Activated CD8-positive, alpha-beta memory T cell treated with anti-CD3 and anti-CD28 coated beads, Interleukin-2, amount 10 ng/mL, durations not matched to agents 7 days and 5 days (primary cell): ENCODE results near the gene NDUFB10. TPM values are rescaled to one million over a fixed set of nuclear protein-coding genes. Genes with fewer than 3 reads are reported as not detected.
"Not testable (repeated sequence)": the region's sequence is repeated elsewhere in the genome, so short reads cannot be mapped to it uniquely, and the experiment has no call there.

ENCODE experiments used
- ATAC-seq: fragments of 150-1000 bp; cut with Tn5 transposase; one replicate; pipeline ENCODE4 v1.10.0; 2021; ENCODE audit warnings: moderate library complexity
- CTCF ChIA-PET: fragments of 350-600 bp; sonication (Branson Sonifier 250); formaldehyde crosslinking; loops from one replicate; lab custom pipeline; 2021; ENCODE audit warnings: antibody characterized with exemption; lab: Charles Lee
- DNase-seq: peaks from one replicate; pipeline ENCODE4 v3.0.0-alpha.2; 2020
- H3K27ac Mint-ChIP-seq: one replicate; pipeline ENCODE4 v1.8.0; 2021; ENCODE audit warnings: mild to moderate bottlenecking, mixed read lengths
- H3K27me3 Mint-ChIP-seq: one replicate; pipeline ENCODE4 v1.8.0; 2021; ENCODE audit warnings: mixed read lengths
- H3K36me3 Mint-ChIP-seq: one replicate; pipeline ENCODE4 v1.8.0; 2021; ENCODE audit warnings: mild to moderate bottlenecking, mixed read lengths
- H3K4me1 Mint-ChIP-seq: one replicate; pipeline ENCODE4 v1.8.0; 2021; ENCODE audit warnings: mixed read lengths
- H3K4me3 Mint-ChIP-seq: one replicate; pipeline ENCODE4 v1.8.0; 2021; ENCODE audit warnings: mild to moderate bottlenecking, moderate library complexity, mixed read lengths
- H3K9me3 Mint-ChIP-seq: one replicate; pipeline ENCODE4 v1.8.0; 2022; ENCODE audit warnings: low read depth, mixed read lengths
- total RNA-seq, 2 experiments: library from RNA; stranded (reverse); gene quantifications; one replicate each; pipeline ENCODE4 v1.2.3, GENCODE V29; 2021

NDUFB10 gene
- total RNA-seq, 2 experiments from 2014 or later = 148 to 158 TPM

DNA sequence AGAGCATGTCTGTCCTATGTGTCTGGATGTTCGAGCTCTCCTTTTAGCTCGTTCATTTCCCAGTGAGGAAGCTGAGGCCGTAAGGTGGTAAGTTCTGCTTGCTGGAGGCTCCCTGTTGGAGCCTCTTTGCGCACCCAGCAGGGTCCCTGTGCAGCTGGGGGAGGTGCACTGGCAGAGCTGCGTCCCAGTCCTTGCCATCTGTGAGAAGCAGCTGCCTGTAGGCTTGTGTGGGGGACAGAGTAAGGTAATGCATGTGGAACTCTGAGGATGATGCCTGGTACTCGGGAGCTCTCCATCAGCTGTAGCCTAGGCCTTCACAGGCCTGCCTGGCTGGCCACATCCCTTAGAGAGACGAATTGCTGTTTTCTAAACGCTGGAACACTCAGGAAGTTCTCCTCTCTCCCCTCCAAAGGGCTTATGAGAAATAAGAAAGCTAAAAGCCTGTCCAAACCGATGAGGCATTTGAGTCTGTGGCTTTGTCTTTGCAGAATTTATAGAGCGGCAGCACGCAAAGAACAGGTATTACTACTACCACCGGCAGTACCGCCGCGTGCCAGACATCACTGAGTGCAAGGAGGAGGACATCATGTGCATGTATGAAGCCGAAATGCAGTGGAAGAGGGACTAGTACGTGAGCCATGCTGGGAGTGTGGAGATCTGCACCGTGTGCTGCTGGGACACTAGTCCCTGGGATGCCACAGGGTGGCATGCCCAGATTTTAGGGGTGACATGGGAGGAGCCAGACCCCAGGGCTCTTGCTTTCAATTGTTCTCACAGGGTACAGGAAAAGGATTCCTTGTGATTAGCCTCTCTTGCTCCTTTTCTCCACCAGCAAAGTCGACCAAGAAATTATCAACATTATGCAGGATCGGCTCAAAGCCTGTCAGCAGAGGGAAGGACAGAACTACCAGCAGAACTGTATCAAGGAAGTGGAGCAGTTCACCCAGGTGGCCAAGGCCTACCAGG is 1.6 kb downstream of the NDUFB10 start:
- peak; percentile 1 for ATAC-seq

DNA sequence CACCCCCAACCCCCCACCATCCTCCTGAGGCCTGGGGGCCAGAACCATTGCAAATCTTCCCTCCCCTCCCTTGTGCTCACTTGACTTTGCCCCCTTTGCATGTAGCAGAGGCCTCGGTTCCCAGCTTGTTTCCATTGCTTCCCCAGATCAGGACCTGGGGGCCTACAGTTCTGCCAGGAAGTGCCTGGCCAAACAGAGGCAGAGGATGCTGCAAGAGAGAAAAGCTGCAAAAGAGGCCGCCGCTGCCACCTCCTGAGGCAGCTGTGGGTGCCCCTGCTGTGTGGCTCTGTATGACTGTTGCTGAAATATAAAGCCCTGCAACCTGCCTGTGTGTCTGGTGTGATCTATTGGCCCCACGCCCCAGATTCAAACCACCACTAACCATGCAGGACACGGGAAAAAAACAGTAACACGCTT is 2.3 kb downstream of the NDUFB10 start:
- H3K4me1 Mint-ChIP-seq = peaks cover 50% of the 10 kb centered on the region
- peak; percentile 67 for DNase-seq
- peak overlapping the region; percentile 95 for H3K27ac Mint-ChIP-seq
- ATAC-seq = no peak
- H3K9me3 Mint-ChIP-seq = no peaks in the 10 kb centered on the region
- CTCF ChIA-PET = interaction anchor here (1.3 to 2.9 kb wide), 2 partner anchors 32 to 42 kb away, joined by 5 to 10 read pairs; no protein-coding TSS in a partner anchor
- peak overlapping the region; percentile 88 for H3K4me3 Mint-ChIP-seq
- peaks cover 36% of the 10 kb centered on the region for H3K36me3 Mint-ChIP-seq
- peaks cover 2% of the 10 kb centered on the region for H3K27me3 Mint-ChIP-seq

More for the DNA sequence above, 1.6 kb downstream of the NDUFB10 start:
- Mint-ChIP-seq H3K9me3 (no peaks in the 10 kb centered on the region), H3K36me3 (peaks cover 36% of the 10 kb centered on the region), H3K27ac (peak overlapping the region; percentile 94), H3K27me3 (peaks cover 2% of the 10 kb centered on the region), H3K4me1 (peaks cover 50% of the 10 kb centered on the region), H3K4me3 (peak overlapping the region; percentile 88)
- peak; percentile 74 for DNase-seq
- CTCF ChIA-PET = interaction anchor here (0.9 to 2.9 kb wide), 5 partner anchors 11 to 43 kb away, joined by 3 to 10 read pairs (median 5); partner anchors contain the start of genes GFER and TBL3

- H3K9me3 Mint-ChIP-seq, H3K27me3 Mint-ChIP-seq, CTCF ChIA-PET, ATAC-seq, DNase-seq: not testable (repeated sequence)
- peak overlapping the region; percentile 88 for H3K4me3 Mint-ChIP-seq
- peaks cover 36% of the 10 kb centered on the region for H3K36me3 Mint-ChIP-seq
- H3K4me1 Mint-ChIP-seq = peaks cover 50% of the 10 kb centered on the region
- peak overlapping the region; percentile 95 for H3K27ac Mint-ChIP-seq
Observed at GRCh38 chr16:1962161-1963153, 3.1 kb downstream of the NDUFB10 start.

DNA sequence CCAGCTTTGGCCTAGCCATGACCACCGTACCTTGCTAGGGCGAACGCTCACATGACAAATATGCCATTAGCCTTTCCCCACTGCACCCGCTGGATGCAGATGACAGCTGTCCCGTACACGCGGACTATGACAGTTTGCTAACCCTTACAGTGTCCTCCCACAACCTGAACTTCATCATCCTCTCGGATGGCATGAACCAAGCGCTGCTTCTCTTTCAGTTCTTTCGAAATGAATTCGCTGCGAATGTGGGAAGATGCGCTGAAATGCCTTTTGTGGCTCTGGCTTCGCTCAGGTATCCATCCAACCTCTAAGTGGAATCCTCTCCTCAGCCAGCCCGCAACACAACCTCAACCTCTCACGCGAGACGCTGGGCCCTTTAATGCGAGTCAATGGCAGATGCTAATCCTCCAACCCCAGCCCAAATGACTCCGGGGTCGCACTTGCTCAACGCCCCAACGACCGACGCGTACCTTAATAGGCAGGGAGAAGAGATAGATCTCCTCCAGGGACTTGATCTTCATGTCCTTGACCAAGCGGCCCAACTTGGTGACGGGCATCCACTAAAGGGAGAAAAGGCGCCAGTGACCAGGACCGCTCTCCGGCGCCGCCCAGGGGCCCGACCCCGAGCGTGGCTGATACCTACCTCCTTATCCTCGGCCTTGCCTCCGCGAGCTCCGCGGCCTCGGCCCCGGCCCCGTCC is 4.6 kb downstream of the NDUFB10 start:
- Mint-ChIP-seq H3K4me3 (peak overlapping the region; percentile 88), H3K27me3 (no peaks in the 10 kb centered on the region), H3K36me3 (peaks cover 36% of the 10 kb centered on the region), H3K4me1 (peaks cover 46% of the 10 kb centered on the region), H3K9me3 (no peaks in the 10 kb centered on the region), H3K27ac (peak overlapping the region; percentile 95)
- CTCF ChIA-PET = interaction anchor here (0.5 to 1.9 kb wide), 7 partner anchors 20 to 191 kb away, joined by 3 to 7 read pairs (median 4); partner anchors contain the start of gene GFER
- peak; percentile 65 for DNase-seq
- peak; percentile 5 for ATAC-seq

DNA sequence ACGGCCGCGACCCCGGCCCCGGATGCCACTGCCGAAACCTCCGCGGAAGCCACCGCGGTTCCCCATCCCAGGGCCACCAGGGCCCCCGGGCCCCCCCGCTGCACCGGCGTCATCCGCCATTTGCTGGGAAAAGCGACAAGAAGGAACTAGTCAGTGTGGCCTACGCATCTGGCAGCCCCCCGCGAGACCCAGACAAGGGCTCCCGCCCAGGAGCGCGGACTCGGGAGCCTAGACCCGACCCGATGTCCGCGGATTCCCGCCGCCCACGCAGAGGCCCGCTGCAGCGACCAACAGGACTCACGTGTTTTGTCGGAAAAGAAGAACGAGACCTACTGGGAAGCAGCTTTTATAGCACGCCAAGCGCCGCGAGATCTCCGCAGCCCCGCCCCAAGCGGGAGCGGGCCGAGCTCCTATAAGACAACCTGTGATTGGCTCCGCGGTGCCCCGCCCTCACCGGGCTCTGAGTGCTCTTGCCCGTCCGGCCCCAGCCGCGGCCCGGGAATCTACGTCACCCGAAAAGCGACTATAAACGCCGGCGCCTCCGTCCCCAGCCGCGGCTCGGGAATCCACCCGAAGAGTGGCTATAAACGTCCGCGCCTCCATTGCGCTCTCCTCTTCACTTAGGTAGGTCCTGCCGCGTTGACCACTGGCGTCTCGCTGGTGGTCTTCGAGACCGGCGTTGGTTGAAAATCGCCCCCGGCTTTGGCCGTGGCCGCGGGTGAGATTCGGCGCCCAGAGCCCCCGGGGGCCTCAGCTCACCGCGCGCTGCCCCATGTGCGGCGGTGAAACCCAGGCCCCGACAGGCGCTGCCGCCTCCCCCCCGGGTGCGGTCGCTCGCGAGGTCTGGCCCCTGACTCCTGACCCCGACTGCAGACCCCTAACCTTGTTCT is 5.4 kb downstream of the NDUFB10 start, which contains the start of gene RPS2:
Gene RPS2 (minus strand): TSS at position 321 of the 890 bp plus-strand sequence. CDS start 201 bp downstream, at position 120.
- Mint-ChIP-seq H3K27ac (peak within 1 kb of the TSS; percentile 97), H3K36me3 (peaks cover 36% of the 10 kb centered on the region), H3K4me1 (peaks cover 43% of the 10 kb centered on the region), H3K9me3 (no peaks in the 10 kb centered on the region), H3K27me3 (no peaks in the 10 kb centered on the region), H3K4me3 (peak within 1 kb of the TSS; percentile 88)
- DNase-seq (peak; percentile 100), ATAC-seq (peak; percentile 85)
- CTCF ChIA-PET = interaction anchor here (0.5 to 1.9 kb wide), 11 partner anchors 19 to 190 kb away, joined by 3 to 7 read pairs (median 4); partner anchors contain the start of genes GFER, NUBP2, SPSB3 and ZNF598

DNA sequence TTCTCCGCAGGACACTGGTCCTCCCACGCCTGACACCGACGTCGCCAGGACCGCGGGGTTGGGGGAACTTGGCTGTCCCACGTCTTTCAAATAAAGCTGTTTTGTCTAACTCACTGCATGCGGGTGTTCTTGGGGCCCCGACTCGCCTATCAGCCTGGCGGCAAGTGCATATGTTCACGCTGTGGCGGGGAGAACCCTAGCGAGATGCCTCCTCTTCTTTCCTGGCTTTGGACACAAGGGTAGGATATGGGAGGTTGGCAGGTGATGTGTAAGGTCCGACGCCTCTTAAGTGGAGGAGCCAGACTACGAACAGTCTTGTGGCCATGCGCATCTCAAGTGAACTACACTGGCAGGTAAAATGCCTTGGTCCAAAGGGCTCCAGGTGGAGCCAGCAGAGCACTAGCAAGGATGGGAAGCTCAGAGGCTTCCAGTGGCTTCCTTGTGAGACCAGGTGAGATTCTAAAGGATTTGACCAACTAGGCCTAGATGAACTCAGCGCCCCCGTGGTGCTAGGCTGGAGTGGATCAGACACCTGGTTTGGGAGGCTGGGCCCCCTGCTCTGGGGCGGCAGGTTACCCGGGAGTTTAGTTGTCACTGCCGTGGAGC is 6.2 kb downstream of the NDUFB10 start:
- H3K27me3 Mint-ChIP-seq = no peaks in the 10 kb centered on the region
- H3K4me1 Mint-ChIP-seq = peaks cover 43% of the 10 kb centered on the region
- ATAC-seq = no peak
- no peak for DNase-seq
- H3K36me3 Mint-ChIP-seq = peaks cover 34% of the 10 kb centered on the region
- CTCF ChIA-PET = interaction anchor here (0.7 to 1.9 kb wide), 9 partner anchors 19 to 183 kb away, joined by 3 to 7 read pairs (median 4); partner anchors contain the start of genes GFER, NUBP2, SPSB3 and ZNF598
- H3K27ac Mint-ChIP-seq = peak overlapping the region; percentile 97
- no peaks in the 10 kb centered on the region for H3K9me3 Mint-ChIP-seq
- H3K4me3 Mint-ChIP-seq = peak overlapping the region; percentile 88

DNA sequence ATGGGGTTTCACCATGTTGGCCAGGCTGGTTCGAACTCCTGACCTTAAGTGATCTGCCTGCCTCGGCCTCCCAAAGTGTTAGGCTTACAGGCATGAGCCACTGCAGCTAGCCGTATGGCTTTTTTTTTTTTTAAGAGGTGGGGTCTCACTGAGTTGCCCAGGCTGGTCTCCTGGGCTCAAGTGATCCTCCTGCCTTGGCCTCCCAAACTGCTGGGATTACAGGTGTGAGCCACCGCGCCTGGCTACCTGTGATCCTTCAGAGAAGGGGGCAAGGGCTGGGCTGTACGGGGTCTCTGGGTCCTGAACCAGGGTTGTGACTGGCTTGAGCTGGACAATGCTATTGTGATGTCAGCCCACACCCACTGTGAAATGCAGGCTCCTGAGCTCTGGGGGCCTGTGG is 7.1 kb downstream of the NDUFB10 start, which contains the start of gene RNF151:
Gene RNF151 (plus strand): TSS at position 397 of the 400 bp plus-strand sequence. CDS start 26 bp downstream, outside the sequence.
- Mint-ChIP-seq H3K9me3 (no peaks in the 10 kb centered on the region), H3K4me1 (peaks cover 41% of the 10 kb centered on the region), H3K27me3 (no peaks in the 10 kb centered on the region), H3K36me3 (peaks cover 30% of the 10 kb centered on the region), H3K27ac (peak within 1 kb of the TSS; percentile 97), H3K4me3 (peak within 1 kb of the TSS; percentile 88)
- ATAC-seq (no peak), DNase-seq (no peak)
- CTCF ChIA-PET = interaction anchor here (1.8 kb wide), 1 partner anchor 43 kb away, joined by 3 read pairs; the partner anchor contains the start of gene ZNF598

DNA sequence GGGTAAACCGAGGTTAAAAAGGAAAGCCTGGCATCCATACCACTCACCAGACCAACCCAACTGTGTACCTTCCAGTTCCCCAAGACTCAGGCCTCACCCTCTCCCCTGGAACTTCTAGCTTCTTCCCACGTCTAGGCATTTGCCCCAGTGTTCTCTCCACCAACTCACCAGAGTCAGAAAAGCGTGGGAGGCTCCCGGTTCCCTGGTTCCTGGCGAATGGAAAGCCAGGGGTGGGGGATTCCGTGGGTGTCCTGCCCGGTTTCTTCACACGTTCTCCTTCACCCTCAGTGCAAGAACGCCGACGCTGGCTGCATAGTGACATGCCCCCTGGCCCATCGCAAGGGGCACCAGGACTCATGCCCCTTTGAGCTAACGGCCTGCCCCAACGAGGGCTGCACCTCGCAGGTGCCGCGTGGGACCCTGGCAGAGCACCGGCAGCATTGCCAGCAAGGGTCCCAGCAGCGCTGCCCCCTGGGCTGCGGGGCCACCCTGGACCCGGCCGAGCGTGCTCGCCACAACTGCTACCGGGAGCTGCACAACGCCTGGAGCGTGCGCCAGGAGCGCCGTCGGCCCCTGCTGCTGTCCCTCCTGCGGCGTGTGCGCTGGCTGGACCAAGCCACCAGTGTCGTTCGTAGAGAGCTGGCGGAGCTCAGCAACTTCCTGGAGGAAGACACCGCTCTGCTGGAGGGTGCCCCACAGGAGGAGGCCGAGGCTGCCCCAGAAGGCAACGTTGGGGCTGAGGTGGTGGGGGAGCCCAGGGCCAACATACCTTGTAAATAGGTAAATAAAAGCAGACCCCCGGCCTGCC is 9.0 kb downstream of the NDUFB10 start:
- Mint-ChIP-seq H3K4me3 (no peak overlapping the region), H3K9me3 (no peaks in the 10 kb centered on the region), H3K36me3 (peaks cover 11% of the 10 kb centered on the region), H3K4me1 (peaks cover 36% of the 10 kb centered on the region), H3K27me3 (no peaks in the 10 kb centered on the region), H3K27ac (no peak overlapping the region)
- no peak for ATAC-seq
- DNase-seq = no peak
- CTCF ChIA-PET = no interaction called here

DNA sequence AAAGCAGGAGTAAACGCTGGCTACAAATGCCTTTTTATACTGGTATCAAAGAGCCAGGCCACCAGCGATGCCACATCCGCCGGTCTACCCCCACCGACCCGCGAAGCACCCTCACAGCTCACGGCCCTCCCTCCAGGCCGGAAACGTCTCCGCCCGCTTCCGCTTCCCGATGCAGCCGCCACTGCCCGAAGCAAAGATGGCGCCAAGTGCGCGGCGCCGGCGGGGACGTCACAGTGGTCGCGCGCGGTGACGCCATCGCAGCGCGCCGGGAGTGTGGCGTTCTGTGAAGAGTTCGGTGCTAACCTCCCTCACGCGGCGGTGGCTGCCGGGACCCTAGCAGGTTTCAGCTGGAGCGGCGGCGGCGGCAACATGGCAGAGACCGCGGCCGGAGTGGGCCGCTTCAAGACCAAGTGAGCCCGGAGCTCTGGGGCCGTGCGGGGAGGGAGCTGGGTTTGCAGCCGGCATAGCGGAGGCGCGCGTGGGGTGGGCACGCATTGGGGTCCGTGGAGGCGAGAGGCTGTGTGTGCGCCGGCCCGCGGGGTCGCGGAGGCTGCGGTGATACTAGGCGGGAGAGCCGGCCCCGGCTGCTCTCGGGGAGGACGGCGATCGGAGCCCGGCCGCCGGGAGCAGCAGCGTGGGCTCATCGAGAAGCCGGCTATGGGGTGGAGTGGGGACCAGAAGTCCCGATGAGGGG is 12.6 kb downstream of the NDUFB10 start, which contains the start of gene TBL3:
Gene TBL3 (plus strand): TSS at position 258 of the 694 bp plus-strand sequence. CDS start 112 bp downstream, at position 370.
- ATAC-seq = peak; percentile 92
- no peaks in the 10 kb centered on the region for H3K27me3 Mint-ChIP-seq
- H3K27ac Mint-ChIP-seq = peak within 1 kb of the TSS; percentile 98
- CTCF ChIA-PET = interaction anchor here (0.7 to 2.0 kb wide), 8 partner anchors 11 to 183 kb away, joined by 3 to 13 read pairs (median 3); partner anchors contain the start of genes GFER, MSRB1 and TRAF7
- H3K4me1 Mint-ChIP-seq = peaks cover 25% of the 10 kb centered on the region
- peak within 1 kb of the TSS; percentile 92 for H3K4me3 Mint-ChIP-seq
- no peaks in the 10 kb centered on the region for H3K9me3 Mint-ChIP-seq
- peak; percentile 98 for DNase-seq
- H3K36me3 Mint-ChIP-seq = peaks cover 2% of the 10 kb centered on the region
